ENCODE results near the gene GALNT9.
"Not testable (repeated sequence)": the region's sequence is repeated elsewhere in the genome, so short reads cannot be mapped to it uniquely, and the experiment has no call there.

- not testable (repeated sequence) for TF ChIP-seq POLR2A, CTCF (IDR thresholded peaks at IDR 0.05)
These were observed 76.4 kb downstream of the GALNT9 start for GRCh38 chr12:132252981-132253380.

All from prostate gland (tissue), 2 donors.